Mucosa of gallbladder (tissue), 1 donor: ENCODE results near the gene GHITM. TPM values are rescaled to one million over a fixed set of nuclear protein-coding genes. Genes with fewer than 3 reads are reported as not detected.
"Not testable (repeated sequence)": the region's sequence is repeated elsewhere in the genome, so short reads cannot be mapped to it uniquely, and the experiment has no call there.

ENCODE experiments used
- DNase-seq: peaks from one replicate; pipeline ENCODE4 v3.0.0-alpha.2; 2020; ENCODE audit warnings: low spot score
- total RNA-seq: library from RNA; stranded (reverse); gene quantifications from one replicate; pipeline ENCODE4 v1.2.1, GENCODE V29; 2021
- donor health status: DM: no; HTN: no; CAD: no.

The GHITM gene
- total RNA-seq: 129 TPM

GRCh38 chr10:84139126-84140035 lies at the start of gene GHITM:
GHITM (plus strand) TSS chr10:84139509; CDS start chr10:84141501, 1,992 bp downstream.
- peak; percentile 100 for DNase-seq

GRCh38 chr10:84095811-84096497 lies 43.4 kb upstream of the GHITM start:
- no peak for DNase-seq

- no peak for DNase-seq
Measured at GRCh38 chr10:84097787-84098353, 41.4 kb upstream of the GHITM start.

GRCh38 chr10:84098667-84099066 lies 40.6 kb upstream of the GHITM start:
- DNase-seq: no peak

GRCh38 chr10:84101042-84101441 lies 38.3 kb upstream of the GHITM start:
- no peak for DNase-seq

- no peak for DNase-seq
Measured at GRCh38 chr10:84108797-84109196, 30.5 kb upstream of the GHITM start.

- not testable (repeated sequence) for DNase-seq
Measured at GRCh38 chr10:84109772-84110171, 29.5 kb upstream of the GHITM start.

GRCh38 chr10:84113468-84113867 lies 25.8 kb upstream of the GHITM start:
- DNase-seq: not testable (repeated sequence)

- DNase-seq: no peak
Measured at GRCh38 chr10:84114088-84114667, 25.1 kb upstream of the GHITM start.

- DNase-seq: not testable (repeated sequence)
Measured at GRCh38 chr10:84117204-84117603, 22.1 kb upstream of the GHITM start.

GRCh38 chr10:84117686-84118394 lies 21.5 kb upstream of the GHITM start:
- no peak for DNase-seq

GRCh38 chr10:84118395-84119006 lies 20.8 kb upstream of the GHITM start:
- no peak for DNase-seq

- no peak for DNase-seq
Measured at GRCh38 chr10:84123362-84123761, 15.9 kb upstream of the GHITM start.

GRCh38 chr10:84125910-84126784 lies 13.2 kb upstream of the GHITM start:
- not testable (repeated sequence) for DNase-seq

GRCh38 chr10:84126785-84127167 lies 12.5 kb upstream of the GHITM start:
- no peak for DNase-seq

- no peak for DNase-seq
Measured at GRCh38 chr10:84135836-84136235, 3.5 kb upstream of the GHITM start.

- no peak for DNase-seq
Measured at GRCh38 chr10:84137811-84138210, 1.5 kb upstream of the GHITM start.

GRCh38 chr10:84138478-84139125 lies 707 bp upstream of the GHITM start:
- no peak for DNase-seq

- DNase-seq: no peak
Measured at GRCh38 chr10:84140036-84140379, 699 bp downstream of the GHITM start.

GRCh38 chr10:84147347-84147746 lies 8.0 kb downstream of the GHITM start:
- no peak for DNase-seq
